ENCODE measurements around the gene CALM3. TPM values are rescaled to one million over a fixed set of nuclear protein-coding genes. Genes with fewer than 3 reads are reported as not detected.

The CALM3 gene
- total and polyA plus RNA-seq, 7 donors, result 120 to 192 (median 145) TPM

GRCh38 chr19:46606019-46606418 is 4.9 kb downstream of the CALM3 start:
- no peak for DNase-seq
- Histone ChIP-seq H3K9me3 (no peaks in the 10 kb centered on the region), H3K4me1 (peaks cover 22% of the 10 kb centered on the region), H3K36me3 (ENCODE audit: insufficient read depth in 1 of 2, low read depth in 1 of 2) (peaks cover 0 to 50% of the 10 kb centered on the region in 2 donors), H3K27me3 (ENCODE audit: insufficient read depth in 3 of 3, low read length in 2 of 3) (no peaks in the 10 kb centered on the region), H3K4me3 (no peak overlapping the region), H3K27ac (no peak overlapping the region)
- ATAC-seq, result no peak
- TF ChIP-seq, protein P1, sequence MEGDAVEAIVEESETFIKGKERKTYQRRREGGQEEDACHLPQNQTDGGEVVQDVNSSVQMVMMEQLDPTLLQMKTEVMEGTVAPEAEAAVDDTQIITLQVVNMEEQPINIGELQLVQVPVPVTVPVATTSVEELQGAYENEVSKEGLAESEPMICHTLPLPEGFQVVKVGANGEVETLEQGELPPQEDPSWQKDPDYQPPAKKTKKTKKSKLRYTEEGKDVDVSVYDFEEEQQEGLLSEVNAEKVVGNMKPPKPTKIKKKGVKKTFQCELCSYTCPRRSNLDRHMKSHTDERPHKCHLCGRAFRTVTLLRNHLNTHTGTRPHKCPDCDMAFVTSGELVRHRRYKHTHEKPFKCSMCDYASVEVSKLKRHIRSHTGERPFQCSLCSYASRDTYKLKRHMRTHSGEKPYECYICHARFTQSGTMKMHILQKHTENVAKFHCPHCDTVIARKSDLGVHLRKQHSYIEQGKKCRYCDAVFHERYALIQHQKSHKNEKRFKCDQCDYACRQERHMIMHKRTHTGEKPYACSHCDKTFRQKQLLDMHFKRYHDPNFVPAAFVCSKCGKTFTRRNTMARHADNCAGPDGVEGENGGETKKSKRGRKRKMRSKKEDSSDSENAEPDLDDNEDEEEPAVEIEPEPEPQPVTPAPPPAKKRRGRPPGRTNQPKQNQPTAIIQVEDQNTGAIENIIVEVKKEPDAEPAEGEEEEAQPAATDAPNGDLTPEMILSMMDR (IDR thresholded peaks at IDR 0.05), result no peak
- 90 to 94% (median 93%) methylated on average over 11 of the region's 11 CpGs for WGBS, 3 donors
- intact Hi-C loops (cut with DNase I), result no loop called here

GRCh38 chr19:46606681-46607447 is 5.7 kb downstream of the CALM3 start:
- H3K36me3 ChIP-seq (ENCODE audit: insufficient read depth in 1 of 2, low read depth in 1 of 2), result peaks cover 0 to 50% of the 10 kb centered on the region in 2 donors
- ATAC-seq (no peak), DNase-seq (peak in 1 of 2 donors; percentile 30)
- H3K4me3 ChIP-seq, result no peak overlapping the region
- H3K27me3 ChIP-seq (ENCODE audit: insufficient read depth in 3 of 3, low read length in 2 of 3), result no peaks in the 10 kb centered on the region
- H3K9me3 ChIP-seq, result no peaks in the 10 kb centered on the region
- H3K4me1 ChIP-seq, result peaks cover 22% of the 10 kb centered on the region
- WGBS, 3 donors, result 78 to 87% (median 79%) methylated on average over 12 of the region's 12 CpGs
- no peak overlapping the region for H3K27ac ChIP-seq
- TF ChIP-seq, protein P1 (IDR thresholded peaks at IDR 0.05), result no peak
- intact Hi-C loops (cut with DNase I), result no loop called here

GRCh38 chr19:46607448-46607841 is 6.3 kb downstream of the CALM3 start:
- no peak overlapping the region for H3K4me3 ChIP-seq
- intact Hi-C loops (cut with DNase I), result no loop called here
- DNase-seq (peak in 1 of 2 donors; percentile 39), ATAC-seq (no peak)
- H3K4me1 ChIP-seq, result peaks cover 22% of the 10 kb centered on the region
- no peaks in the 10 kb centered on the region for H3K27me3 ChIP-seq (ENCODE audit: insufficient read depth in 3 of 3, low read length in 2 of 3)
- peaks cover 0 to 50% of the 10 kb centered on the region in 2 donors for H3K36me3 ChIP-seq (ENCODE audit: insufficient read depth in 1 of 2, low read depth in 1 of 2)
- TF ChIP-seq, protein P1 (IDR thresholded peaks at IDR 0.05), result no peak
- no peaks in the 10 kb centered on the region for H3K9me3 ChIP-seq
- WGBS, 3 donors, result 70 to 84% (median 77%) methylated on average over 12 of the region's 12 CpGs
- no peak overlapping the region for H3K27ac ChIP-seq

DNA sequence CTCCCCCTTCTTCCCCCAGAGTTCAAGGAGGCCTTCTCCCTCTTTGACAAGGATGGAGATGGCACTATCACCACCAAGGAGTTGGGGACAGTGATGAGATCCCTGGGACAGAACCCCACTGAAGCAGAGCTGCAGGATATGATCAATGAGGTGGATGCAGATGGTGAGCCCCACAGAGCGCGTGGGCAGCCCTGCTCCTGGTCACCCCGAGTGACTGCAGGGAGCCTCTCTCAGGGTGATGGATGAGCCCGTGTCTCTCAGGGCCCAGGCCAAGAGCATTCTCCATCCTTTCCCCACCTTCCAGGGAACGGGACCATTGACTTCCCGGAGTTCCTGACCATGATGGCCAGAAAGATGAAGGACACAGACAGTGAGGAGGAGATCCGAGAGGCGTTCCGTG is 7.0 kb downstream of the CALM3 start:
- H3K36me3 ChIP-seq (ENCODE audit: insufficient read depth in 1 of 2, low read depth in 1 of 2), result peaks cover 0 to 50% of the 10 kb centered on the region in 2 donors
- DNase-seq, result peak in 1 of 2 donors; percentile 13
- H3K4me3 ChIP-seq, result no peak overlapping the region
- H3K4me1 ChIP-seq, result peaks cover 20% of the 10 kb centered on the region
- H3K27ac ChIP-seq, result no peak overlapping the region
- intact Hi-C loops (cut with DNase I), result no loop called here
- ATAC-seq, result no peak
- no peaks in the 10 kb centered on the region for H3K27me3 ChIP-seq (ENCODE audit: insufficient read depth in 3 of 3, low read length in 2 of 3)
- H3K9me3 ChIP-seq, result no peaks in the 10 kb centered on the region
- 88 to 93% (median 91%) methylated on average over 9 of the region's 9 CpGs for WGBS, 3 donors
- TF ChIP-seq, protein P1 (IDR thresholded peaks at IDR 0.05), result no peak

Data from psoas muscle (tissue), 8 donors.